Liver (tissue), 3 donors: ENCODE data around the gene MAST2.
"Not testable (repeated sequence)": the region's sequence is repeated elsewhere in the genome, so short reads cannot be mapped to it uniquely, and the experiment has no call there.

ENCODE experiments used
- FOXA1 ChIP-seq: IDR thresholded peaks from 2 replicates; pipeline ENCODE4 v1.6.1; 2016; ENCODE audit warnings: antibody characterized with exemption
- MAX ChIP-seq: IDR thresholded peaks from 2 replicates; pipeline ENCODE4 v1.6.1; 2016; ENCODE audit warnings: antibody characterized with exemption
- SP1 ChIP-seq: IDR thresholded peaks from 2 replicates; pipeline ENCODE4 v1.6.1; 2018; ENCODE audit warnings: antibody characterized with exemption, mild to moderate bottlenecking
- TF ChIP-seq, protein P1 (sequence below): fragments of 150-350 bp; IDR thresholded peaks from 2 replicates; pipeline ENCODE4 v1.5.1; 2017; ENCODE audit warnings: improper control_type of control experiment, low read depth, low read length; ENCODE audit not compliant: missing input control
- donor health status: healthy.
- donor health status: healthy.

DNA sequence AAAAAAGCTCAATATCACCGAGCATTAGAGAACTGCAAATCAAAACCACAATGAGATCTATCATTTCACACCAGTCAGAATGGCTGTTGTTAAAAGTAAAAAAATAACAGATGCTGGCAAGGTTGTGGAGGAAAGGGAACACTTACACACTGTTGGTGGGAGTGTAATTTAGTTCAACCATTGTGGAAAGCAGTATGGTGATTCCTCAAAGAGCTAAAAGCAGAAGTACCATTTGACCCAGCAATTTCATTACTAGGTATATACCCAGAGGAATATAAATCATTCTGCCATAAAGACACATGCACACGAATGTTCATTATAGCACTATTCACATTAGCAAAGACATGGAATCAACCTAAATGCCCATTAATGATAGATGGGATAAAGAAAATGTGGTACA, 146.1 kb downstream of the MAST2 start:
- TF ChIP-seq, protein P1, sequence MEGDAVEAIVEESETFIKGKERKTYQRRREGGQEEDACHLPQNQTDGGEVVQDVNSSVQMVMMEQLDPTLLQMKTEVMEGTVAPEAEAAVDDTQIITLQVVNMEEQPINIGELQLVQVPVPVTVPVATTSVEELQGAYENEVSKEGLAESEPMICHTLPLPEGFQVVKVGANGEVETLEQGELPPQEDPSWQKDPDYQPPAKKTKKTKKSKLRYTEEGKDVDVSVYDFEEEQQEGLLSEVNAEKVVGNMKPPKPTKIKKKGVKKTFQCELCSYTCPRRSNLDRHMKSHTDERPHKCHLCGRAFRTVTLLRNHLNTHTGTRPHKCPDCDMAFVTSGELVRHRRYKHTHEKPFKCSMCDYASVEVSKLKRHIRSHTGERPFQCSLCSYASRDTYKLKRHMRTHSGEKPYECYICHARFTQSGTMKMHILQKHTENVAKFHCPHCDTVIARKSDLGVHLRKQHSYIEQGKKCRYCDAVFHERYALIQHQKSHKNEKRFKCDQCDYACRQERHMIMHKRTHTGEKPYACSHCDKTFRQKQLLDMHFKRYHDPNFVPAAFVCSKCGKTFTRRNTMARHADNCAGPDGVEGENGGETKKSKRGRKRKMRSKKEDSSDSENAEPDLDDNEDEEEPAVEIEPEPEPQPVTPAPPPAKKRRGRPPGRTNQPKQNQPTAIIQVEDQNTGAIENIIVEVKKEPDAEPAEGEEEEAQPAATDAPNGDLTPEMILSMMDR, result not testable (repeated sequence)
- TF ChIP-seq MAX, SP1, FOXA1: not testable (repeated sequence)
